ENCODE measurements around the gene KCNC3.

The KCNC3 gene

DNA sequence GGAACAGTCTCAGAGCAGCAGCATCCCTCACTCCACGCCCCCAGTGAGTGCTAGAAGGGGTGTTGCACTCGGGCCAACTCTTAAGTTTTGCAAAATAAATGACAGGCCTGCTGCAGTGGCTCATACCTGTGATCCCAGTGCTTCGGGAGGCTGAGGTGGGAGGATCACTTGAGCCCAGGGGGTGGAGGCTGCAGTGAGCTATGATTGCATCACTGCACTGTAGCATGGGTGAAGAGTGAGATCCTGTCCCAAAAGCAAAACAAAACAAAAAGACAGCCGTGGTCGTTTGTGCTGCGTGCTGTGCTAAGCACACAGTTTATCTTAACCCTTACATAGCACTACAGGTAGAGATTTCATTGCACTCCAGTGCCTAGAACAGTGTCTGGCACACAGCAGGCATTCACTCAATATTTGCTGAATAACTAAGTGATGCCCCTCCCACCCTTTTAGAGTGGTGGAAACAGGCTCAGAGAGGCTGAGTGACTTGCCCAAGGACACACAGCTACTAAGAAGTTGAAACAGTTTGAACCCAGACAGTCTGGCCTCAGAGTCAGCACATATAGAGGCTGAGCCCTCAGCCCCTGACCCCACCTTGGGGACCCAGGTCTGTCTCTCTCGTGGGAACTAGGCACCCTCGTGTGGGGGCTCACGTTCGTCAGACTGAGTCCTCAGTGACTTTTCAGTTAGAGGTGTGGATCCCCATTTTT, 18.3 kb downstream of the KCNC3 start:
- no peak for DNase-seq (ENCODE audit: low spot score)

DNA sequence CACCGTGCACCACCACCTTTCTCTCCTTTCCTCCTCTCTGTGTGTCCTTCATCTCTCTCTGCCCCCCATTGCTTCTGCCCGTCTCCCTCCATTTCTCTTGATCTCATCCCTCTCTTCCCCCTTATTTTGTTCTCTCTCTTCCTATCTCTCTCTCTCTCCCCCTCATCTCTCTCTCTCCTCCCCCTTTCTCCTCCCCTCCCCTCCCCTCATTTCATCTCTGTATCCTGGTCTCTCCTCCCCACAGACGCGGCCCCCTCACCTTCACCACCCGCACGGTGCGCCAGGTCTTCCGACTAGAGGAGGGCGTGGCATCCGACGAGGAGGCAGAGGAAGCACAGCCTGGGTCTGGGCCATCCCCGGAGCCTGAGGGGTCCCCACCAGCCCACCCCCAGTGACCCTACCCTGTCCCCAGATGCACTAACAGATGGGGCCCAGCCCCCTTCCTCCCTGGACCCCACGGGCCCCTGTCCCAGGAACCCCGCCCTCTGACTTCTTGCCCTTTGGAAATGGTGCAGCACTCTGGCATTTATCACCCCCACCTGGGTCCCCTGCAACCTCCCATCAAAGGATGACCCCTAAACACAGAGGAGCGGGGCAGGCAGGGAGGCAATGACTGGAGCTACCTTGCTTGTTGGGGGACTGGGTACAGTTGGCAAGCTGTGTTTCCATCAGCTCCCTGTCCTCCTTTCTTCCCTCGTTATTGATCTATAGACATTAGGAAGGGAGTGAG, 19.6 kb downstream of the KCNC3 start:
- DNase-seq (ENCODE audit: low spot score) = no peak

- no peak for DNase-seq (ENCODE audit: low spot score)
These were observed 20.2 kb downstream of the KCNC3 start for GRCh38 chr19:50308991-50309390.

DNA sequence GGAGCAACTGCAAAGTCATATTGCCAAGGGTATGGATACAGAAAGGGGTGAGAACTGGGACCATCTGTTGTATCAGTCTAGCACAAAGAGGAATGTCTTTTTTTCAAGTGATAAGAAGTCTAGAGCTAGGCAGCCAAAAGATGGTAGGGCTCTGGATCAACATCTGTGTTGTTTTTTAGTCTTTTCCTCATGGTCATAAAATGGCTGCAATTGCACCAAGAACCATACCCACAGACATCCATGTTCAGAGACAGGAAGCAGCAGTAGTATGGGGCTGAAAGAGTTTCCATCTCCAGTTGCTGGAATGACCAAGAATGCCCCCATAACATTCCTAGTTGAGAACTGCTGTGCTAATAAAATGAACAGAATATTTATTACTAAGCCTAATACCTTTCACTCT, 25.6 kb downstream of the KCNC3 start:
- DNase-seq (ENCODE audit: low spot score) = no peak

DNA sequence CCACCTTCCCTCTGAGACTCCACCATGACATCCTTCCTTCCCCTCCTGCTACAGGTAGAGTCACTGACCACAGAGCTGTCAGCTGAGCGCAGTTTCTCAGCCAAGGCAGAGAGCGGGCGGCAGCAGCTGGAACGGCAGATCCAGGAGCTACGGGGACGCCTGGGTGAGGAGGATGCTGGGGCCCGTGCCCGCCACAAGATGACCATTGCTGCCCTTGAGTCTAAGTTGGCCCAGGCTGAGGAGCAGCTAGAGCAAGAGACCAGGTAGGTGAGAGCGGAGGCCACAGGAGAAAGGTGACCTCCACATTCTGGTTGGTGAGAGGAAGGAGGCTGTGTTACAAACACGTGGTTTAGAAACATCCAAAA, 27.6 kb downstream of the KCNC3 start:
- DNase-seq (ENCODE audit: low spot score) = no peak

DNA sequence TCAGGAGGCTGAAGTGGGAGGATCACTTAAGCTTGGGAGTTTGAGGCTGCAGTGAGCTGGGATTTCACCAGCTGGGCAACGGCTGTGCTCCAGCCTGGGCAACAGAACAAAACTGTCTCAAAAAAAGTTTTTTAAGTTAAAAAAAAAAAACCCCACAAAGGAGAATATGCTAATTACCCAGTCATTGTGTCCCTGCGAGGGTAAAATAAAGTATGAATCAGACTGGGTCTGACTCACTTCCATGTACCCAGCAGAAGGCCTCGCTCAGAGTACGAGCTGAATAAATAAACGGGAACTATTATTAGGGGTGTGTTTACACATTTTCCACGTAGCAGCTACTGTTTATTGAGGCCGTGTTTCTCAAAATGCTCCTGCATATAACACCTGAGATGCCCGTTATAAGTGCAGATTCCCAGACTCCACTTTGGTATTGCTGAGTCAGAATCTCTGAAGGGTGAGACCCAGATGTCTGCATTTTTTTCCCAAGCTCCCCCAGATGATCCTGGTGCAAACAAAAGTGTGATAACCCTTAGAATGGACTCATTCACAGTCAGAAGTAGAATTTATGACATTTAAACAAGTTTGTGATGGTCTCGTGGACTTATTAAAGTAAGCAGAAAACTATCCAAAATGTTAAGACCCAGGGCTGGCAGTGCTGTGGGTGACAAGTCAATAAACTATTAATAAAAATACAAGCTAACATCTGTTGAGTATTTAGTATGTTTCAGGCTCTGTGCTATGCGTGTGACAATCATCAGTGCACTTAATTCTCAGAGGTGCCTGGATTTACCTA, 28.2 kb downstream of the KCNC3 start:
- DNase-seq (ENCODE audit: low spot score) = no peak

DNA sequence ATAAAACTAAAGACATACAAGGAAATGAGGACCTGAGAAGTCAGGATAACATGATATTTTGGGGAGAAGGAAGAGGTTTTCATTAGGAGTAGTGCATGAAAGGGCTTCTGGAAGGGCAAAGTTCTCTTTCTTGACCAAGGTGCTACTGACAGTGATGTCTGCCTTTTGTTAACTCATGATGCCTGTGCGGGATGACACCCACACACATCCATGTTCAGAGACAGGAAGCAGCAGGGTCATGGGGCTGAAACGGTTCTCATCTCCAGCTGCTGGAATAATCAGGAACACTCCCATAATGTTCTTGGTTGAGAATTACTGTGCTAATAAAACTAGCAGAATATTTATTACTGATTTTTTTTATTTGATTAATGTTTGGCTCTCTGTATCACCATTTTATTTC, 29.1 kb downstream of the KCNC3 start:
- DNase-seq (ENCODE audit: low spot score) = no peak

DNA sequence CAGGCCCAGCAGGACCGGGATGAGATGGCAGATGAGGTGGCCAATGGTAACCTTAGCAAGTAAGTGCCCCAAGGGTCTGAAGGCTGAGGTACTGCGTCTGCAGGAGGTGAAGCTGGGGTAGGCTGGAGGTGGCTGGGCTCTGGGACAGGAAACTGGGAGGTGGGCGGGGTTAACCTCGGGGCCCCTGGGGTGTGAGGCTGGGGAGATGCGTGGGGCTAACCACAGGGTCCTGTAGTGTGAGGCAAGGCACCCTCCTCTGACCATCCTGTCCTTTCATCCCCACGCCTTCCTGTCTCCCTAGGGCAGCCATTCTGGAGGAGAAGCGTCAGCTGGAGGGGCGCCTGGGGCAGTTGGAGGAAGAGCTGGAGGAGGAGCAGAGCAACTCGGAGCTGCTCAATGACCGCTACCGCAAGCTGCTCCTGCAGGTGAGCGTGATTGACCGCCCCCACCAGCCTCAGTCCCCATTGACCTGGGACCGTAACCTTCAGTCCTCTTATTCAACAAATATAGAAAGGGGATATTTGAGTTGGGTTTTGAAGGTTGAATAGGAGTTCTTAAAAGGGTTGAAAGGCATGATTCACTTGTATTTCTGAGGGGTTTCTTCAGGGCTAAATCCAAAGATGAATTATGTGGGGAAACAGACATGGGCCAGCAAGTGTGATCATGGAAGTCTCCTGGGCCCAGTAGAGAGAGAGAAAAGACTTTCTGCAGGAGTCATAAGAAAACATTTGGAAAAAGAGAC, 35.7 kb downstream of the KCNC3 start:
- DNase-seq (ENCODE audit: low spot score) = no peak

- DNase-seq (ENCODE audit: low spot score) = no peak
These were observed 36.9 kb downstream of the KCNC3 start for GRCh38 chr19:50292216-50292827.

- no peak for DNase-seq (ENCODE audit: low spot score)
These were observed 38.4 kb downstream of the KCNC3 start for GRCh38 chr19:50290775-50291174.

DNA sequence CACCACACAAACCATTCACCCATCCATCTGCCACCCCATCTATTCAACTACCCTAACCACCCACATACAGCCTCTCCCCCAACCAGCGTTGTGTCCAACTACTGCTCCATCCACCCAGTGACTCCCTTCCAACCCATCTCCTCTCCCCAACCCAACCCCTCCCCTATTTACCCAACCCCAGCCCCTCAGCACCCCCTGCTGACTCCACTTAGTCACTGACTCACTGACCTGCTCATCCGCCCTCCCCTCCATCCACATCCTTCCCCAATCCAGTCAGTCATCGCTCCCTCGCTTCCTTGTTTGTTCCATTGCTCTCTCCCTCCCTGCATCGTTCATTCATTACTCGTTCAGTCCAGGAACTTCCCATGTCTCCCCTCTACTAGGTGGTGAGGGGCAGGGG, 39.2 kb downstream of the KCNC3 start:
- no peak for DNase-seq (ENCODE audit: low spot score)

GRCh38 chr19:50288954-50289353, 40.2 kb downstream of the KCNC3 start:
- no peak for DNase-seq (ENCODE audit: low spot score)

- DNase-seq (ENCODE audit: low spot score) = no peak
These were observed 41.8 kb downstream of the KCNC3 start for GRCh38 chr19:50287331-50287730.

GRCh38 chr19:50286443-50286842, 42.7 kb downstream of the KCNC3 start:
- no peak for DNase-seq (ENCODE audit: low spot score)

DNA sequence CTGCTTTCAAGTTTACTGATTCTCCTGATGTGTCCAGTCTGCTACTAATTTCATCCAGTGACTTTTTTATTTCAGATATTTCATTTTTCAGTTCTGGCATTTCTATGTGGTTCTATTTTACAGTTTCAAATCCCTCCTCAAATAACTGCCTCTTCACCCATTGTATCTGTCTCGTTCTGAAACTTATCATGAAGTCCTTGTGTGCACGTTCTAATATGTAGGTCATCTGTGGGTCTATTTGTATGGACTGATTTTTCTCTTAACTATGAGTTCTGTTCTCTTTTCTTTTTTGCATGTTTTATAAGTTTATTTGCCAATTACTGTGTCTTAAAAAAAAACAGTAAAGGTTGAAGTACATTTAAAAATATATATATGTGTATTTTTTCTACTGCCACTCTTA, 43.3 kb downstream of the KCNC3 start:
- DNase-seq (ENCODE audit: low spot score) = no peak

GRCh38 chr19:50281491-50281890, 47.7 kb downstream of the KCNC3 start:
- DNase-seq (ENCODE audit: low spot score) = no peak

DNA sequence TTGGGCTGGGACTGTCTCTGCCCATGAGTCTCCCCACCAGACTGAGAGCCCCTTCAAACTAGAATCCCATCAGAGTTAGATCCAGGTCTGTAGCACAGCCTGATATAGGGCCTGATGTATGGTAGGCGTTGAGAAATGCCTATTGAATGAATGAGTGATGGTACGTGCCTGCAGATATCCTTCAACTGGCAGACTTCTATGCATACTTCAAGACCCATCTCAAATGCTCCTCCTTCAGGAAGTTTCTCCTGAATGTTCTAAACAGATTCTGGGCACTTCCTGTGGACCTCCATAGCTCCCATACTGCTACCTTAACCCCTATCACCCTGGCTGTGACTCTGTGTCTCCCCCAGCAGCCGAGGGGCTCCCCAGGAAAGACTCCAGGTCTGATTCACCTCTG, 48.2 kb downstream of the KCNC3 start:
- DNase-seq (ENCODE audit: low spot score) = no peak

GRCh38 chr19:50280074-50280473, 49.1 kb downstream of the KCNC3 start:
- no peak for DNase-seq (ENCODE audit: low spot score)

GRCh38 chr19:50277966-50278580, 51.1 kb downstream of the KCNC3 start:
- no peak for DNase-seq (ENCODE audit: low spot score)

DNA sequence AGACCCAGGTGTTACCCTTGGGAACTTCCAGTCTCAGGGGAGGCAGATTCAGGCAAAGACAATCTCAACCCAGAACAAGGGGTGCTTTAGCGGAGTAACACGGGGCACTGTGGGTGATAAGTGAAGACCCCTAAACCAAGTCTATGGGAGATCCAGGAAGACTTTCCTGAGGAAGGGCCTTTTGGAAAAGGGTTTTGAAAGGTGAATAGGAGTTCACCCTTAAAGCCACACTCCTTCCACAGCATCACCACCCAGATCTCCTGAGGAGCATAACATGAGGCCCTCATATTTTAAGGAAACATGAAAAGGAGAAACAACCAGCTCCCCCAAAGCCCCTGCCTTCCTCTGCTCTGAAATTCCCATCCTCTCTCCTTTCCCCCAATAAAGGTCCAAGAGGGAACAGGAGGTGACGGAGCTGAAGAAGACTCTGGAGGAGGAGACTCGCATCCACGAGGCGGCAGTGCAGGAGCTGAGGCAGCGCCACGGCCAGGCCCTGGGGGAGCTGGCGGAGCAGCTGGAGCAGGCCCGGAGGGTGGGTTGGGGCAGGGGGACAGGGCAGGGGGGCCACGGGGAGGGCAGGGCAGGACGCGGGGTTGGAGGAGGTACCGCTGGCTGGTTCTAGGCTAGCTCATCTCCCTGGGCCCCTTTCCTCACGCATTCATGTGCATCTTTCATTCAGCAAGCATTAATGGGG, 52.7 kb downstream of the KCNC3 start:
- no peak for DNase-seq (ENCODE audit: low spot score)
